ENCODE measurements around the gene RMP24.

RMP24 gene

GRCh38 chr18:35972197-35973000 is at the start of gene RMP24:
Gene RMP24 (plus strand): TSS chr18:35972679.
- TF ChIP-seq CTCF (conservative IDR thresholded peaks at IDR 0.05; ENCODE audit: low read depth, low read length), result no peak

GRCh38 chr18:35923939-35924684 is 48.4 kb upstream of the RMP24 start:
- no peak overlapping the region for H3K4me3 ChIP-seq (ENCODE audit: low read depth, low read length)
- TF ChIP-seq CTCF (conservative IDR thresholded peaks at IDR 0.05; ENCODE audit: low read depth, low read length), result no peak
- no peak for DNase-seq (ENCODE audit: low read depth)

More at GRCh38 chr18:35972197-35973000, at the start of gene RMP24:
- H3K4me3 ChIP-seq (ENCODE audit: low read depth, low read length), result peak within 1 kb of the TSS; percentile 99
- DNase-seq (ENCODE audit: low read depth), result peak; percentile 63

GRCh38 chr18:35926884-35927283 is 45.6 kb upstream of the RMP24 start:
- no peak for DNase-seq (ENCODE audit: low read depth)
- H3K4me3 ChIP-seq (ENCODE audit: low read depth, low read length), result no peak overlapping the region
- no peak for TF ChIP-seq CTCF (conservative IDR thresholded peaks at IDR 0.05; ENCODE audit: low read depth, low read length)

GRCh38 chr18:35927430-35927829 is 45.0 kb upstream of the RMP24 start:
- no peak for DNase-seq (ENCODE audit: low read depth)
- no peak for TF ChIP-seq CTCF (conservative IDR thresholded peaks at IDR 0.05; ENCODE audit: low read depth, low read length)
- H3K4me3 ChIP-seq (ENCODE audit: low read depth, low read length), result no peak overlapping the region

GRCh38 chr18:35933982-35934381 is 38.5 kb upstream of the RMP24 start:
- TF ChIP-seq CTCF (conservative IDR thresholded peaks at IDR 0.05; ENCODE audit: low read depth, low read length), result no peak
- DNase-seq (ENCODE audit: low read depth), result no peak

GRCh38 chr18:35934891-35935290 is 37.6 kb upstream of the RMP24 start:
- DNase-seq (ENCODE audit: low read depth), result no peak
- no peak for TF ChIP-seq CTCF (conservative IDR thresholded peaks at IDR 0.05; ENCODE audit: low read depth, low read length)
- H3K4me3 ChIP-seq (ENCODE audit: low read depth, low read length), result no peak overlapping the region

More at GRCh38 chr18:35933982-35934381, 38.5 kb upstream of the RMP24 start:
- no peak overlapping the region for H3K4me3 ChIP-seq (ENCODE audit: low read depth, low read length)
